ENCODE measurements around the gene MT2A. TPM values are rescaled to one million over a fixed set of nuclear protein-coding genes. Genes with fewer than 3 reads are reported as not detected.
A peak's percentile ranks its signal among the peaks of the same experiment; 100 is the strongest.

Gene MT2A
- total RNA-seq, 1 experiment from 2014 or later = 673 TPM

GRCh38 chr16:56653218-56653617 is 44.8 kb downstream of the MT2A start:
- ATAC-seq (no peak), DNase-seq (ENCODE audit: low read depth, low spot score) (no peak)
- H3K4me3 ChIP-seq (ENCODE audit: low read depth in 2 of 2, low read length in 2 of 2) = no peak overlapping the region
- in situ Hi-C loops (cut with HindIII; ENCODE audit: low pct_unique_long_range_greater_than_20kb, low sequenced_read_pairs) (no loop called here), intact Hi-C loops (cut with micrococcal nuclease; ENCODE audit: unreplicated experiment) (no loop called here)
- TF ChIP-seq REST (IDR thresholded peaks at IDR 0.05; ENCODE audit: insufficient read depth in 1 of 2, low read depth in 2 of 2, low read length in 1 of 2) (no peak), POLR2AphosphoS5 (IDR thresholded peaks at IDR 0.05; ENCODE audit: low read depth, low read length) (no peak)
- BruUV-seq (replicated peaks) = no TSS peak
- H3K27me3 ChIP-seq (ENCODE audit: control insufficient read depth, insufficient read depth, low read length) = no peaks in the 10 kb centered on the region
- ChIA-PET CTCF (interaction anchor here (0.6 kb wide), 2 partner anchors 29 to 215 kb away, joined by 4 read pairs; no protein-coding TSS in a partner anchor), POLR2A (no interaction called here)
- no peak overlapping the region for H3K27ac ChIP-seq (ENCODE audit: low read length)
- no peaks in the 10 kb centered on the region for H3K9me3 ChIP-seq (ENCODE audit: control insufficient read depth, insufficient read depth, low read depth, low read length)
- H3K4me1 ChIP-seq (ENCODE audit: control insufficient read depth, insufficient read depth, low read length) = peaks cover 2% of the 10 kb centered on the region; the same call in 1 of the 2 replicates
- H3K36me3 ChIP-seq (ENCODE audit: control insufficient read depth, insufficient read depth, low read length) = no peaks in the 10 kb centered on the region

GRCh38 chr16:56657555-56658326 is 49.4 kb downstream of the MT2A start, which contains the start of gene MT1F:
TSS of gene MT1F (plus strand) at chr16:56657959. CDS start at chr16:56658059, 100 bp downstream.
- ChIA-PET POLR2A (no interaction called here), CTCF (interaction anchor here (0.7 kb wide), 1 partner anchor 32 kb away, joined by 3 read pairs; the partner anchor contains the start of gene MT1E)
- ATAC-seq (peak; percentile 88), DNase-seq (ENCODE audit: low read depth, low spot score) (no peak)
- intact Hi-C loops (cut with micrococcal nuclease; ENCODE audit: unreplicated experiment) = no loop called here
- Histone ChIP-seq H3K36me3 (ENCODE audit: control insufficient read depth, insufficient read depth, low read length) (no peaks in the 10 kb centered on the region), H3K27ac (ENCODE audit: low read length) (no peak within 1 kb of the TSS), H3K4me3 (ENCODE audit: low read depth in 2 of 2, low read length in 2 of 2) (peak within 1 kb of the TSS; percentile 41 to 49), H3K9me3 (ENCODE audit: control insufficient read depth, insufficient read depth, low read depth, low read length) (no peaks in the 10 kb centered on the region), H3K27me3 (ENCODE audit: control insufficient read depth, insufficient read depth, low read length) (no peaks in the 10 kb centered on the region), H3K4me1 (ENCODE audit: control insufficient read depth, insufficient read depth, low read length) (peaks cover 3% of the 10 kb centered on the region; the same call in 1 of the 2 replicates)
- in situ Hi-C loops (cut with HindIII; ENCODE audit: low pct_unique_long_range_greater_than_20kb, low sequenced_read_pairs) = no loop called here
- BruUV-seq (replicated peaks) = no TSS peak
- TF ChIP-seq SIN3A (IDR thresholded peaks at IDR 0.05; ENCODE audit: borderline replicate concordance, insufficient read depth, low read depth, low read length) = no peak
- TF ChIP-seq REST (IDR thresholded peaks at IDR 0.05; ENCODE audit: insufficient read depth in 1 of 2, low read depth in 2 of 2, low read length in 1 of 2) = no peak
- TF ChIP-seq CTCF (IDR thresholded peaks at IDR 0.05) = no peak
- TF ChIP-seq POLR2AphosphoS5 (IDR thresholded peaks at IDR 0.05; ENCODE audit: low read depth, low read length) = no peak
- TF ChIP-seq TCF7L2 (IDR thresholded peaks at IDR 0.05; ENCODE audit: low read depth, low read length) = no peak
